ENCODE data around the gene ZAP70. TPM values are rescaled to one million over a fixed set of nuclear protein-coding genes. Genes with fewer than 3 reads are reported as not detected.
A peak's percentile ranks its signal among the peaks of the same experiment; 100 is the strongest.

The ZAP70 gene
- total RNA-seq, 2 experiments from 2014 or later, result 40.8 to 57.9 TPM

DNA sequence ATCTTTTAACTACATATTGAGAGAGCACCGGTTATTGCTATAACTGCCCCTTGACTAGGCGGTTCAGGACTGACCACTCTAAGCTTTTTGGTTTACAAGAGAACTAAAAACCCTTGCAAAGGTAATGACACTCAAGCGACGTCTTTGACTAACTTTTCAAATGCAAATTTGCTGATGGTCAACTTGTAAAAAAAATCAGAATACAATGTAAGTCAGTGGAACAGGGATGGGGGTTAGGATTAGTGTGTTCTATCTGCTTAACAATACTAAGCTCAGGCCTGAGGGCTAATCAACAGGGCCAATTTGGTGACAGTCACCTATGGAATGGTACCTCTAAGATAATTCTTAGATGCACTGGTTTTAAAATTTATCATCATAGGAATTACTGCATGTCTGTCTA is 57.1 kb downstream of the ZAP70 start:
- no peaks in the 10 kb centered on the region for H3K79me2 ChIP-seq (ENCODE audit: insufficient read depth, low read depth, low read length)
- H3K4me3 ChIP-seq (ENCODE audit: low read depth, low read length, poor library complexity, severe bottlenecking), result no peak overlapping the region
- H3K36me3 ChIP-seq (ENCODE audit: insufficient read depth, low read length), result peaks cover 17% of the 10 kb centered on the region; the same call in 1 of the 2 replicates
- ChIA-PET POLR2A (interaction anchor here (0.6 kb wide), 1 partner anchor 23 kb away, joined by 10 read pairs; no protein-coding TSS in a partner anchor), CTCF (ENCODE audit: unreplicated experiment) (no interaction called here)
- TF ChIP-seq, protein P1, sequence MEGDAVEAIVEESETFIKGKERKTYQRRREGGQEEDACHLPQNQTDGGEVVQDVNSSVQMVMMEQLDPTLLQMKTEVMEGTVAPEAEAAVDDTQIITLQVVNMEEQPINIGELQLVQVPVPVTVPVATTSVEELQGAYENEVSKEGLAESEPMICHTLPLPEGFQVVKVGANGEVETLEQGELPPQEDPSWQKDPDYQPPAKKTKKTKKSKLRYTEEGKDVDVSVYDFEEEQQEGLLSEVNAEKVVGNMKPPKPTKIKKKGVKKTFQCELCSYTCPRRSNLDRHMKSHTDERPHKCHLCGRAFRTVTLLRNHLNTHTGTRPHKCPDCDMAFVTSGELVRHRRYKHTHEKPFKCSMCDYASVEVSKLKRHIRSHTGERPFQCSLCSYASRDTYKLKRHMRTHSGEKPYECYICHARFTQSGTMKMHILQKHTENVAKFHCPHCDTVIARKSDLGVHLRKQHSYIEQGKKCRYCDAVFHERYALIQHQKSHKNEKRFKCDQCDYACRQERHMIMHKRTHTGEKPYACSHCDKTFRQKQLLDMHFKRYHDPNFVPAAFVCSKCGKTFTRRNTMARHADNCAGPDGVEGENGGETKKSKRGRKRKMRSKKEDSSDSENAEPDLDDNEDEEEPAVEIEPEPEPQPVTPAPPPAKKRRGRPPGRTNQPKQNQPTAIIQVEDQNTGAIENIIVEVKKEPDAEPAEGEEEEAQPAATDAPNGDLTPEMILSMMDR (conservative IDR thresholded peaks at IDR 0.05; ENCODE audit: low read length), result no peak
- no peak for TF ChIP-seq EZH2phosphoT487 (IDR thresholded peaks at IDR 0.05; ENCODE audit: borderline replicate concordance, low read depth, low read length)
- no peaks in the 10 kb centered on the region for H3K9me2 ChIP-seq (ENCODE audit: insufficient read depth, low read length)
- no peak overlapping the region for H3K4me2 ChIP-seq (ENCODE audit: low read length)
- DNase-seq (ENCODE audit: low spot score), result no peak
- no peak overlapping the region for H2AFZ ChIP-seq (ENCODE audit: low read length)
- no peaks in the 10 kb centered on the region for H3K9me3 ChIP-seq (ENCODE audit: low read length)
- no peaks in the 10 kb centered on the region for H4K20me1 ChIP-seq (ENCODE audit: insufficient read depth, low read length)
- BruUV-seq (replicated peaks), result no TSS peak
- intact Hi-C loops (cut with micrococcal nuclease; ENCODE audit: unreplicated experiment), result loop anchor here (10.0 kb wide), 1 partner anchor 614 kb away; no protein-coding TSS in a partner anchor
- H3K4me1 ChIP-seq (ENCODE audit: insufficient read depth, low read length, poor library complexity, severe bottlenecking), result no peaks in the 10 kb centered on the region
- H3K27ac ChIP-seq (ENCODE audit: low read depth, low read length, poor library complexity, severe bottlenecking), result no peak overlapping the region

DNA sequence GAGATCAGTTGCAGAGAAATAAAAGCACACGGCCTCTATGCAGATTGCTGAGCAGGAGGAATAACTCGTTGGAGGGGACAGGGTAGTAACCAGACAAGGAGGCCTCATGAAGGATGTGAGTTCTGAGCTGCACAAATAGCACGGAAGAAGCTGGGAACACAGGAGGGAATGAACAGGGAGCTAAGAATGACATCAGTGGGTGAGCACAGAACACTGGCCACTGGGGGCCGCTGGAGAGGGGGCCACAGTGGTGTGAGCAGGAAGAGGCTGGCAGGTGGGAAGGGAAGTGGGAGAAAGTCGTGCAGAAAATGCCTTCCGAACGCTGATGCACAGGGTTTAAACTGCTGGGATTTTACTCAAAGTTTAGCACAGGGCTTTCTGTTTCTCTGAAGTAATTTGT is 61.0 kb downstream of the ZAP70 start:
- intact Hi-C loops (cut with micrococcal nuclease; ENCODE audit: unreplicated experiment), result loop anchor here (10.0 kb wide), 1 partner anchor 610 kb away; no protein-coding TSS in a partner anchor
- no peak overlapping the region for H3K4me2 ChIP-seq (ENCODE audit: low read length)
- no peak overlapping the region for H3K27ac ChIP-seq (ENCODE audit: low read depth, low read length, poor library complexity, severe bottlenecking)
- DNase-seq (ENCODE audit: low spot score), result peak; percentile 39
- TF ChIP-seq EZH2phosphoT487 (IDR thresholded peaks at IDR 0.05; ENCODE audit: borderline replicate concordance, low read depth, low read length), result no peak
- TF ChIP-seq, protein P1 (conservative IDR thresholded peaks at IDR 0.05; ENCODE audit: low read length), result peak; percentile 82
- CTCF ChIA-PET (ENCODE audit: unreplicated experiment), result no interaction called here
- no peaks in the 10 kb centered on the region for H4K20me1 ChIP-seq (ENCODE audit: insufficient read depth, low read length)
- H2AFZ ChIP-seq (ENCODE audit: low read length), result no peak overlapping the region
- no peaks in the 10 kb centered on the region for H3K4me1 ChIP-seq (ENCODE audit: insufficient read depth, low read length, poor library complexity, severe bottlenecking)
- POLR2A ChIA-PET, result interaction anchor here (0.7 kb wide), 1 partner anchor 1753 kb away, joined by 3 read pairs; no protein-coding TSS in a partner anchor
- peaks cover 13% of the 10 kb centered on the region; the same call in 1 of the 2 replicates for H3K36me3 ChIP-seq (ENCODE audit: insufficient read depth, low read length)
- no TSS peak for BruUV-seq (replicated peaks)
- no peaks in the 10 kb centered on the region for H3K9me2 ChIP-seq (ENCODE audit: insufficient read depth, low read length)
- H3K79me2 ChIP-seq (ENCODE audit: insufficient read depth, low read depth, low read length), result no peaks in the 10 kb centered on the region
- H3K4me3 ChIP-seq (ENCODE audit: low read depth, low read length, poor library complexity, severe bottlenecking), result no peak overlapping the region
- H3K9me3 ChIP-seq (ENCODE audit: low read length), result no peaks in the 10 kb centered on the region

DNA sequence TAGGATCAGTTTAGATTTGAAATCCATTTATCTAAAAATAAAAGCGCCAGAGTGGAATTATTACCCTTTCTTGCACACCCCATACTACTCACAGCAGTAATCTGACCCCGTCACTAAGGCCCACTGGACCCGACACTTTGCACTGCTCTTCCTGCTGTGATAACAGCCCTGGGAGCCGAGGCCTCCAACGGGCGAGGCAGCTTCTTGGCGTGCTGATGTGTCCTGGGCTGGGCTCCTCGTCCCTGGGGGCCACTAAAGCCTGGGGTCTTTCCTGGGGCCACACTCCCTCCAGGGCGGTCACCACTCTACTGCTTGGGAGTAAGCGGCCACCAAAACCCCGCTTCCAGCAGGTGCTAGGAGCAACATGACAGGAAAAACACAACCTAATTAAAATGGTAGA is 61.7 kb downstream of the ZAP70 start:
- TF ChIP-seq EZH2phosphoT487 (IDR thresholded peaks at IDR 0.05; ENCODE audit: borderline replicate concordance, low read depth, low read length), result no peak
- TF ChIP-seq, protein P1 (conservative IDR thresholded peaks at IDR 0.05; ENCODE audit: low read length), result no peak
- H4K20me1 ChIP-seq (ENCODE audit: insufficient read depth, low read length), result no peaks in the 10 kb centered on the region
- CTCF ChIA-PET (ENCODE audit: unreplicated experiment), result no interaction called here
- H3K4me1 ChIP-seq (ENCODE audit: insufficient read depth, low read length, poor library complexity, severe bottlenecking), result no peaks in the 10 kb centered on the region
- no peaks in the 10 kb centered on the region for H3K9me3 ChIP-seq (ENCODE audit: low read length)
- no peaks in the 10 kb centered on the region for H3K79me2 ChIP-seq (ENCODE audit: insufficient read depth, low read depth, low read length)
- BruUV-seq (replicated peaks), result no TSS peak
- H3K27ac ChIP-seq (ENCODE audit: low read depth, low read length, poor library complexity, severe bottlenecking), result no peak overlapping the region
- H2AFZ ChIP-seq (ENCODE audit: low read length), result no peak overlapping the region
- no peak for DNase-seq (ENCODE audit: low spot score)
- intact Hi-C loops (cut with micrococcal nuclease; ENCODE audit: unreplicated experiment), result loop anchor here (10.0 kb wide), 1 partner anchor 610 kb away; no protein-coding TSS in a partner anchor
- H3K4me2 ChIP-seq (ENCODE audit: low read length), result no peak overlapping the region
- H3K9me2 ChIP-seq (ENCODE audit: insufficient read depth, low read length), result no peaks in the 10 kb centered on the region
- H3K4me3 ChIP-seq (ENCODE audit: low read depth, low read length, poor library complexity, severe bottlenecking), result no peak overlapping the region
- POLR2A ChIA-PET, result interaction anchor here (0.7 kb wide), 2 partner anchors 18 to 1754 kb away, joined by 3 read pairs; no protein-coding TSS in a partner anchor
- H3K36me3 ChIP-seq (ENCODE audit: insufficient read depth, low read length), result peaks cover 13% of the 10 kb centered on the region; the same call in 1 of the 2 replicates

Data from OCI-LY7 (cell line).